HG02852 (cell line): ENCODE measurements around the gene FANCD2.
"Not testable (repeated sequence)": the region's sequence is repeated elsewhere in the genome, so short reads cannot be mapped to it uniquely, and the experiment has no call there.

Experiments
- ATAC-seq: cut with Tn5 transposase; IDR thresholded peaks from one replicate; pipeline ENCODE4 v1.9.1; 2021; ENCODE audit warnings: mild to moderate bottlenecking, moderate library complexity; ENCODE audit not compliant: unreplicated experiment

FANCD2 gene

DNA sequence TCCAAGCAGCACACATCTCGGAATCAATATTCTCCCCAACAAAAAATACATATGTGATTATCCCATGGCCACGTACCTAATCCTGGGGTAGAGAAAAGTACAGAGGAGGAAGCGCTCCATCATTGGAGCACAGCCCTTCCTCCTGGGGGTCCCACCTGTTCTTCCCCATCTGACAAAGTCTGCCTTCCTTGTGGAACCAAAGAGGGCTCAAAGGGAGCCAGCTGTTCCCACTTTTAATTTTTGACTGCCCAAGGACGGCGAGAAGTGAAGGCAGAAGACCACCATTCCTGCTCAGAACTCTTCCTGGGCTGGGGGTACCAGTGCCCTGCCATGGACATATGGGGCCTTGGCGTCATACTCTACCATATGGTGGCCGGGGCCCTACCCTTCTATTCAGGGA lies 14.1 kb upstream of the FANCD2 start:
- no peak for ATAC-seq

DNA sequence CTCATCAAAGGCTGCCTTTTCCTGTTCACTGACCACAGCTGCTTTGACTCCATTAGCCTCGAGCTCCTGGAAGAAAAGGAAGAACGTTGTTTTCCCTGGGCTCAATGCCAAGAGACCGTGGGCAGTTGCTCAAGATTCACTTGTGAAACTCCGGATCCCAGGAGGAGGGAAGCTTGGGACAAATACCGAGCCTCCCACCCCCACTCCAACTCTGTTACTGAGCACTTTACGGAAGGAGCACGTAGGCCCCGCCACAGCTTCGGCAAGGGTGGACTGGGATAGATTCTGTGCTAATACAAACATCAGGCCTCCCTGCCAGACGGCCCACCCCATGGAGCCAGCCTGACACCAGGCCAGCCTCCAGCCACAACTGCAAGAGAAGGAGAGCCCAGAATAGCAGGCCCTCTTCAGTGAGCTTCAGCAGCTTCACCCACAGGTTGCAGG lies 10.8 kb upstream of the FANCD2 start:
- no peak for ATAC-seq

DNA sequence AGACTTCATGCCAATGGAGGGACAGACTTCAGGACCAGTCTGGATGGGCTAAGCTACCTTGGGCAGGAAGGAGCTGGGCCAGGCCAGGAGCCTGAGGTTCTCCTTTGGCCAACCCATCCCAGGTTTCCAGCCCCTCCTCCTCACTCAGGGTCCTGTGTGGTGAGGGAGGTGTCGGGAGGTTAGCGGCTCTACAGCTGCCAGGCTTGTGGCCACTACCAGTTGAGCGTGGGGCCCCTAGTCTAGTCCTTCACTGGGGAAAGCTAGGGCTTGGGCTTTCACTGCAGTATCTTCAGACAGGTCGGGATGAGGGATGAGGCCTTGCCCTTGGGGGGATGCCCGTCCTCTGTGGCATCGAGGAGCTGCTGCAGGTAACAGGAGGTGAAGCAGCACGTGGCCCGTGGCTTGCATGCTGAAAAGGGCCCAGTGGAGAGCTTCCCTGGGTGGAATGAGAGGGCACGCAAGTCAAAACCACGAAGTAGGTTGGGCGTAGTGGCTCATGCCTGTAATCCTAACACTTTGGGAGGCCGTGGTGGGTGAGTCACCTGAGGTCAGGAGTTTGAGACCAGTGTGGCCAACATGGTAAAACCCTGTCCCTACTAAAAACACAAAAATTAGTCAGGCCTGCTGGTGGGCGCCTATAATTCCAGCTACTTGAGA lies 8.5 kb upstream of the FANCD2 start:
- no peak for ATAC-seq

DNA sequence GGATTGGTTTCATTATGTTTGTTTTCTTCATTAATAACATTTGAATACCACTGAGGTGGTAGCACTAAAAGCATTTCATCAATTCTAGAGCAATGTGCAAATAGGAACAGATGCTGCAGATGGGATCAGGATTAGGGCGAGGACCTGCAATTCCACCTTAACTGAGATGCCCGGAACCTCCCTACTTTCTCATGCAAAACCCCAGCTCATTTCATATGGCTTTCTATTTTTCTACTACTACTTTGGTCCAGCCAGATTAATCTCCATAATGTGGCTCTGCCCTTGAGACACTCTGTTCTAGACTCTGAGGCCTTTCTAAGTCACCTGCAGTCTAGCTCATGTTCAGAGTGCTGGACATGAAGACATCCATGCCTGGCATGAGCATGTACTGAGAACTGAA lies 7.4 kb upstream of the FANCD2 start:
- not testable (repeated sequence) for ATAC-seq

DNA sequence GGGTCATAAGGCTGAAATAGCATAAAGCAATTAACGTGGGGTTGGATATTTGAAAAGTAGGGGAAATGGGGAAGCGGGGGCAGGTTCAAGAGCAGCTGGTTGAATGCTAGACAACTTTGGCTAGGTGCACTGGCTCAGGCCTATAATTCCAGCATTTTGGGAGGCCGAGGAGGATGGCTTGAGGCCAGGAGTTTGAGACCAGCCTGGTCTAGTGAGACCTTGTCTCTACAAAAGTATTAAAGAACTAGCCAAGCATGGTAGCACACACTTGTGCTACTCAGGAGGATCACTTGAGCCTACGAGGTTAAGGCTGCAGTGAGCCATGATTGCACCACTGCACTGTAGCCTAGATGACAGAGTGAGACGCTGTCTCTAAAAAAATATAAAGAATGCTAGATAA lies 6.9 kb upstream of the FANCD2 start:
- ATAC-seq: no peak

DNA sequence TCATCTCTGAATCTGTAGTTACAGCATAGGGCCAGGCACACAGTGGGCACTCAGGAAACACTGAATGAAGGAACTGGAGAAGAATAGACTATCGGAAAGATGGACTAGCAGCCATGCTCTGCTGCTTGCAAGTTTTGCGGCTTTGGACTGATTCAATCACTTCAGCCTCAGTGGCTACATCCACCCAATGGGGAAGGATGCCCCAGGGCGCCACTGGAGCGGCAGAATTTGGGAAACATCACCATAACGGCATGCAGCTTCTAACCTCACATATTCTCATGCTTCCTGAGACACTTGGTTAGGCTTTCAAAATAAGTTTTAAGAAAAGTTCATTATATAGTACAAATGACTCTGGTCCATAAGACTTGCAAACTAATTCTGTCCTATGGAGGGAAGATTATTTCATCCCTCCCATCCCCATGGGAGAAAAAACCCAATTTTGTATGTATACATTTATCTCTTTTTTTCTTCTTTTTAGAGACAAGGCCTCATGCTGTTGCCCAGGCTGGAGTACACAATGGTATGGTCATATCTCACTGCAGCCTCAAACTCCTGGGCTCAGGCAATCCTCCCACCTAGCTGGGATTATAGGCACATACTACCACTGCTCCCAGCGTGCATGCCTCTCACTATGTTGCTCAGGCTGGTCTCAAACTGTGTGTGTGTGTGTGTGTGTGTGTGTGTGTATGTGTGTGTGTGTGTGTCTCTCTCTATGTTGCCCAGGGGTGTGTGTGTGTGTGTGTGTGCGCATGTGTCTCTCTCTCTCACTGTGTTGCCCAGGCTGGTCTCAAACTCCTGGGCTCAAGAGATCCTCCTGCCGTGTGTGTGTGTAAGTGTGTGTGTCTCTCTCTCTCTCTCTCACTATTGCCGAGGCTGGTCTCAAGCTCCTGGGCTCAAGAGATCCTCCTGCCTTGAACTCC lies 4.1 kb upstream of the FANCD2 start:
- no peak for ATAC-seq

DNA sequence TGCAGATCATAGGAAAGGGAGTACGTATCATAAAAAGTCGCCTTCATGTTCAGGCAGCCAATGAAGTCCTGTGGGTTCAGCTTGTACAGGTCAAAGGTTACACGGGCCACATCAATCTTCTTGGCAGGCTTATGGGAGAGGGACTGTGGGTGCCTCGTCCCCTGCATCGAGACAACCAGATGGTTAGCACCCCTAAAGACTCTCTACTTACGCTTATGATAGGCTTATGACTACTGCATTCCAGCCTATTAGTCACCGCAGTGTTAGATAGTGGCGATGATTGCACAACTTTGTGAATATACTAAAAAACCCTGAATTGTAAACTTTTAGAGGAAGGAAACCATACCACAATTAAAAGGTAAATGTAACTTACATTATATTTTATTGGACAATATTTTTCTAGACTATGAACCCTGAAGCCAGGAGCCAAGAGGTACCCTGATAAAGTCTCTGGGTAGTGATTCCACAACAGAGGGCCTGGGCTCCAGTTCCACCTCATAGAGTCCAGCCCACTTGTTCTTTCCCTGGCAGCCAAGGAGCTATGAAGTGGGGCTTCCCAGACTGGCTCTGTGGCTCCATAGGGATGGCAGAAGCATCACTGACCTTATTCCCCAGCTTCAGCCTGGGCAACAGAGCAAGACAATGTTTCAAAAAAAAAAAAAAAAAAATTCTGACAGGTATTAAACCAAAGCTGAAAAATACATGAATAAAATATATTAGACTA lies 2.5 kb upstream of the FANCD2 start:
- no peak for ATAC-seq

DNA sequence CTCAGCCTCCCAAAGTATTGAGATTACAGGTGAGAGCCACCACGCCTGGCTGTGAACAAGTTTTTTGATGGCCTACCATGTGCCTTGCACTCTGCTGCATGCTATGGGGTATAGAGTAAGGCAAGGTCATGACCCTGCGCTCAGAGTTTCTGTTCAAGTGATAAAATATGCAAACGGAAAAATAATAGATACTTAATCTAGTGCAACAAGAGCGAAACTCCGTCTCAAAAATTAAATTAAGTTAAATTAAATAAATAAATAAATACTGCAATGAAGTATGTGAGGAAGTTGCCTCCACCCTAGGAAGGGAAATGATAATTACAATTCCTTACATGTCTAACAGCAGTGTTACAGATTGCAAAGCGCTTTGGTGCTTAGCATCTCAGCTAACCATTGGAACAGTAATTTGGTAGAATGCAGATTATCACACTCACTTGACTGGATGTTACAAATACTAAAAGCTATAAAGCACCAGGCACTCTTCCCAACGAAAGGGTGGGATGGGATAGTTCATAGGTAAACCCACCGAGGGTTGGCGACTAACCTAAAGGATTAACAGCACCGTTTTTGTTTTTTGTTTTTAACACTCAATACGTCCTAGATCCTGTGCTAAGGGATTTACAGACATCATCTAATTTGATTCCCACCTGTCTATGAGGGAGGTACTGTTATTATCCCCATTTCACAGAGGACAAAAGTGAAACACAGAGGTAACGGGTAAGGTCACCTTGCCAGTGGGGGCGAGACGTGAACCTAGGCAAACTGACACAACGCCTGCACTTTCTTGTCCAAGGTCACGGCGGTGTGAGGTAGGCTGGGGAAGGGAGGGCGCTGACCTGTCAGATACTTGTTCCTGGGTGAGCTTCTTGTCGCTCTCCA lies 793 bp upstream of the FANCD2 start:
- no peak for ATAC-seq

DNA sequence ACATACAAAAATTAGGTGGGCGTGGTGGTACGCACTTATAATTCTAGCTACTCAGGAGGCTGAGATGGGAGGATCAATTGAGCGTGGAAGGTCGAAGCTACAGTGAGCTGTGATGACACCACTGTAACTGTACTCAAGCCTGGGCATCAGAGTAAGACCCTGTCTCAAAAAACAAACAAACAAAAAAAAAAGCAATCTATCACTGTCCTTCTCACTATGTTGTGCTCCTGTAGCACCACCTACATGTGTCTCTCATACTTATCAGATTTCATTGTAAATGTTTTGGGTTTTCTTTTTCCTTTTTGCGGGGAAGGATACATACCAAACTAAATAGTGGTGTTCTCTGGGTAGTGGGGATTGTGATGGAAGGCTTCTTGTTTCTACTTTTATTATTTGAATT lies 14.8 kb downstream of the FANCD2 start:
- ATAC-seq: no peak

DNA sequence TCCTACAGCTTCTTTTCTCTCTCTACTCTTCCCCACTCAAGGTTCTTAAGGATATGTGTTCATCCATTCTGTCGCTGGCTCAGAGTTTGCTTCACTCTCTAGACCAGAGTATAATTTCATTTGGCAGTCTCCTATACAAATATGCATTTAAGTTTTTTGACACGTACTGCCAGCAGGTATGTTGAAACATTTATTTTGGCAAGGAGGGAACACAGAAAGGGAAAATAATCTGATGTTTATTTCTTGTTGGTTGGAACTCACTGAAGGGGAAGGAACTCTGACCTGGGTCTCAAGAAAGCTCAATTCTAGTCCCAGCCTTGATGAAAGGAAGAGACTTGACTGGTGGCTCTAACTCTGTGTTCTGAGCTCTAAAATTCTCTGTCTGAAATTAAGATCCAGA lies 21.6 kb downstream of the FANCD2 start:
- ATAC-seq: no peak

DNA sequence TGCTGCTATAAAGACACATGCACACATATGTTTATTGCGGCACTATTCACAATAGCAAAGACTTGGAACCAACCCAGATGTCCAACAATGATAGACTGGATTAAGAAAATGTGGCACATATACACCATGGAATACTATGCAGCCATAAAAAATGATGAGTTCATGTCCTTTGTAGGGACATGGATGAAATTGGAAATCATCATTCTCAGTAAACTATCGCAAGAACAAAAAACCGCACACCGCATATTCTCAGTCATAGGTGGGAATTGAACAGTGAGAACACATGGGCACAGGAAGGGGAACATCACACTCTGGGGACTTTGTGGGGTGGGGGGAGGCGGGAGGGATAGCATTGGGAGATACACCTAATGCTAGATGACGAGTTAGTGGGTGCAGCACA lies 26.8 kb downstream of the FANCD2 start:
- not testable (repeated sequence) for ATAC-seq

DNA sequence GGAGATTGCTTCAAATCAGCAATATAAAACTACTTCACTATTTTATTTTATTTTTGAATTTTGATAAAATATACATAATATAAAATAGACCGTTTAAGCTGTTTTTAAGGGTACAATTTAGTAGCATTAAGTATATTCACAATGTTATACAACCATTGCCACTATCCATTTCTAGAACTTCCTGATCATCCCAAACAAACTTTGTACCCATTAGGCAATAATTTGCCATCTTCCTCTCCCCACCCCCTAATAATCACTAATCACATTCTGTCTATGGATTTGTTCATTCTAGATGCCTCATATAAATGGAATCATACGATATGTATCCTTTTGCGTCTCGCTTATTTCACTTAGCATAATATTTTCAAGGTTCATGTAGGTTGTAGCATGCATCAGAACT lies 28.9 kb downstream of the FANCD2 start:
- ATAC-seq: no peak

DNA sequence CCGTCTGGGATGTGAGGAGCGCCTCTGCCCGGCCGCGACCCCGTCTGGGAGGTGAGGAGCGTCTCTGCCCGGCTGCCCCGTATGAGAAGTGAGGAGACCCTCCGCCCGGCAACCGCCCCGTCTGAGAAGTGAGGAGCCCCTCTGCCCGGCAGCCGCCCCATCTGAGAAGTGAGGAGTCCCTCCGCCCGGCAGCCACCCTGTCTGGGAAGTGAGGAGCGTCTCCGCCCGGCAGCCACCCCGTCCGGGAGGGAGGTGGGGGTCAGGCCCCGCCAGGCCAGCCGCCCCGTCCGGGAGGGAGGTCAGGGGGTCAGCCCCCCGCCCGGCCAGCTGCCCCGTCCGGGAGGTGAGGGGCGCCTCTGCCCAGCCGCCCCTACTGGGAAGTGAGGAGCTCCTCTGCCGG lies 43.8 kb downstream of the FANCD2 start:
- ATAC-seq: not testable (repeated sequence)

DNA sequence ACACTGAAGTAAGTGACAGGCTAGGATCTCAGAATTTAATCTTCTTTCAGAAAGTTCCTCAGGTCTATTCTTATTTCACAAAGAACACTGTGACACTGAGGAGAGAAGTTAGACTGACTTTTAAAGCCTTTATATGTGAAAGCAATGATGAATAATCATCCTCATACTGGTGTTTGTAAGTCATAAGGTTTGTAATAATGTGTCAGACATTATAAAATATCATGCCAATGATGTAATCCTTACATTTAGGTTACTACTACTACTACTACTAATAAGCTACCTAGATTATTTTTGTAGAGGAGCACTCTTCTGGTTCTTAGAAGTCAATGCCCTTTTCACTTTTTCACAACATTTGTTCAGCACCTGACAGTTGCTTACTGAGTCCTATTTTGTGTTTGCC lies 48.4 kb downstream of the FANCD2 start:
- no peak for ATAC-seq

DNA sequence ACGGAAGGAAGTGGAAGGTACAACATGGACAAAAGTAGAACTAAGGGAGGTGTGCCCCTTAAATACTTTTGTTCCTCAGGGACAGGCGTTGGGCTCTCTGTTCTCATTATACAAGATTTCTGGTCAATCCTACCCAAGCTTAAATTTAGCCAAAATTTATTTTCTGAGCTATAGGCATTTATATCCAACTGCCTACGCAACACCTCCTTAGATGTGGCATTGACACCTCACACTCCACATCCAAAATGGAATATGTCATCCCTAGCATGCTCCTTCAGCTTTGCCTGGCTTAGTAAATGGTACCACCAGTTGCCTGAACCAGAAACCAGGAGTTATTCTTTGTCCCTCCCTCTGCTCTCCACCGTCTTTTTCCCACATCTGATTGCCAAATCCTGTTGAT lies 55.6 kb downstream of the FANCD2 start:
- ATAC-seq: no peak

DNA sequence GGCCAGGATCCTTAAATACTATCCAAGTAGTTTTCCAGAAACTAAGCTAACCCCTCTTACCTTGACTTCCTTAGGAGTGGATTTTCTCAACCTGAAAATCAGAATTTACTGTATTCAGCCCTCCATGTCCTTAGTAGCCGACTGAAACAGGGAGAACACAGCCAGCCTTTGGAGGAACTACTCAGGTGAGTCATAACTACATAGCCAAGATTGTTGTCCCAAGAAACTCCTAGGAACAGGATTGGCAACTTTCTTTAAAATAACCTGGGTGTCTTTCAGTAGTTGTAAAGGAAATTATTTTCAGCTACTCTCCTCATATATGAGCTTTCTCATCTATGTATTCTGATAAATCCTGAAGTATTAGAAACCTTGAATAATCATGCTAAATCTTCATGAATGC lies 59.5 kb downstream of the FANCD2 start:
- no peak for ATAC-seq

DNA sequence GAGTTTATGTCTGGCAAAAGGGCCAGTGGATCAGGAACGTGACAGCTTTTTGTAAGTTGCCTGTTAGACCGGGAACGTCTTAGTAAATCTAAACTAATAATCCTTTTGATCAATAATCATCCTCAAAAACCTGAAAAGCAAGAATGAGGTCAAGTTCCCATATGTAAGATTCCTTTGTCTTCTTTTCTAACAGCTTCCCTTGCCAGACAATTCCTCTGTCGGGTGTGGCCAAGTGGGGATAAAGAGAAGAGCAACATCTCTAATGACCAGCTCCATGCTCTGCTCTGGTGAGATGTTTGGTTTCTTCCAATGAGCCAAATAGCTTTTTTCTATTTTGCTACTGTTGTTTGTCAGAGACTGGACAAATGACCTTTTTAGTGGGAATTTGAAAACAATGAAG lies 62.0 kb downstream of the FANCD2 start:
- ATAC-seq: no peak

DNA sequence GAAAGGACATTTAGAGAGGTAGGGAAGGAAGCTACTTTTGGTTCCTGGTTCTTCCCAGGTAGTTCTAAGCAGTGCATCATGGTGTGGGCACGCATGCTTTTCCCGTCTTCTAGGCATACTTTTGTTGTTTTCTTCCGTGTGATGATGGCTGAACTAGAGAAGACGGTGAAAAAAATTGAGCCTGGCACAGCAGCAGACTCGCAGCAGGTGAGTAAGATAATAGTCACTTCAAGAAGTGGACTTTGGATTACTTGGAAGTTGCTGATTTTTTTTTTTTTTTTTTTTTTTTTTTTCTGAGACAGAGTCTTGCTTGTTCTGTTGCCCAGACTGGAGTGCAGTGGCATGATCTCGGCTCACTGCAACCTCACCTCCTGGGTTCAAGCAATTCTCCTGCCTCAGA lies 63.9 kb downstream of the FANCD2 start:
- ATAC-seq: no peak

DNA sequence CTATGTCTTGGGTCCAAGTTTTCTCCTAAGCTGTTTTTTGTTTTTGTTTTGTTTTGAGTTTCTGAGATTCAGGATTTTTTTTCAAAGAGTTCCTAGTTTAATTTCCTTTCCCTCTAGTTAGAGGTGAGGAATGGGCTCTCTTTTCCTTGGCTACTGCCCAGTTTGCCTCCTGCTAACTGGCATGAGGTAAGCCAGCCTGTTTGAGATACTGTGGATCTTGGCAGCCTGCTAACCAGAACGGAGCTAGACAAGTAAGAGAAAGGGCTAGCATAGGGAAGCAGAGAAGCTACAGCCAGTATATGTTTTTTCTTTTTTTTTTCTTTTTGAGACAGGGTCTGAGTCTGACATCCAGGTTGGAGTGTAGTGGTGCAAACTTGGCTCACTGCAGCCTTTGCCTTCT lies 64.5 kb downstream of the FANCD2 start:
- not testable (repeated sequence) for ATAC-seq

DNA sequence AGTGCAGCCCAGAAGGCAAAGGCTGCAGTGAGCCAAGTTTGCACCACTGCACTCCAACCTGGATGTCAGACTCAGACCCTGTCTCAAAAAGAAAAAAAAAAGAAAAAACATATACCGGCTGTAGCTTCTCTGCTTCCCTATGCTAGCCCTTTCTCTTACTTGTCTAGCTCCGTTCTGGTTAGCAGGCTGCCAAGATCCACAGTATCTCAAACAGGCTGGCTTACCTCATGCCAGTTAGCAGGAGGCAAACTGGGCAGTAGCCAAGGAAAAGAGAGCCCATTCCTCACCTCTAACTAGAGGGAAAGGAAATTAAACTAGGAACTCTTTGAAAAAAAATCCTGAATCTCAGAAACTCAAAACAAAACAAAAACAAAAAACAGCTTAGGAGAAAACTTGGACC lies 65.2 kb downstream of the FANCD2 start:
- ATAC-seq: not testable (repeated sequence)

DNA sequence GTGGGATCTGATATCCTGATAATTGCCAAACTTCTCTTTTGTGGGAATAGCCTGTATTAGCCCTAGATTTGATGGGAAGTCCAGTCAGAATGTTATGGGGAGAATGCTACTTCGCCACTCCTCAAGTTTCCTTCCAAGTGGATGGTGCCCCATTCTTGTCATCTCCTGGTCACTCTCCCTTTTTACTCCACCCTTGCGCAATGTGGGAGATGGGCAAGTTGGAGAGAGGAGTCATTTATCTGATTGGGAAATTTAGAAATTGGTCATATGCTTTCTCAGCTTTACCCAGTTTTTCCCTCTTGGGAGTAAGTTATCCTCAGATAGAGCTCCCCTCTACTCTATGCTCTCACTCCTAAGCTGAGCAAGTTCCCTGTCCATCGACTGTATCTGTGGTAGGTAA lies 67.4 kb downstream of the FANCD2 start:
- no peak for ATAC-seq
